IMR-90 (cell line): ENCODE measurements around the gene CXCL13. TPM values are rescaled to one million over a fixed set of nuclear protein-coding genes. Genes with fewer than 3 reads are reported as not detected.

Experiments used
- ATAC-seq: fragments of 200-7000 bp; cut with Tn5 transposase; 2 replicates; pipeline ENCODE4 v1.9.1; 2020; ENCODE audit warnings: low read depth, mild to moderate bottlenecking, moderate library complexity
- BruUV-seq: library from RNA; stranded (reverse); fragments of 400-500 nt; replicated peaks from 2 replicates; lab custom pipeline; 2021; lab: Mats Ljungman, UMichigan
- CTCF ChIA-PET: fragments of 300-600 bp; formaldehyde crosslinking; extraction: SDS; loops from one replicate; lab custom pipeline; 2021; ENCODE audit warnings: antibody characterized with exemption; lab: Yijun Ruan, JAX
- POLR2A ChIA-PET: fragments of 300-600 bp; sonication (Branson Sonifier 250); formaldehyde crosslinking; loops from one replicate; lab custom pipeline; 2022; ENCODE audit warnings: antibody characterized with exemption; ENCODE audit not compliant: unreplicated experiment; lab: Charles Lee
- DNase-seq: peaks from one replicate; pipeline ENCODE4 v3.0.0; 2013
- H2AFZ ChIP-seq: replicated peaks from 2 replicates; pipeline ENCODE3; 2013; ENCODE audit warnings: low read length, mild to moderate bottlenecking; ENCODE audit not compliant: poor library complexity
- H2AK5ac ChIP-seq: 2 replicates; pipeline ENCODE4 v1.6.1; 2013; ENCODE audit warnings: low read depth, low read length, inconsistent platforms
- H2AK9ac ChIP-seq: replicated peaks from 2 replicates; pipeline ENCODE3; 2013; ENCODE audit warnings: mild to moderate bottlenecking, low read depth, low read length, moderate library complexity; ENCODE audit not compliant: poor library complexity
- H2BK120ac ChIP-seq: 2 replicates; pipeline ENCODE4 v1.6.1; 2013; ENCODE audit warnings: low read depth, low read length, inconsistent platforms
- H2BK15ac ChIP-seq: 3 replicates; pipeline ENCODE4 v1.6.1; 2013; ENCODE audit warnings: low read depth, low read length, inconsistent platforms
- H2BK20ac ChIP-seq: 2 replicates; pipeline ENCODE4 v1.6.1; 2013; ENCODE audit warnings: low read depth, mild to moderate bottlenecking, inconsistent platforms, low read length, moderate library complexity
- H2BK5ac ChIP-seq: 2 replicates; pipeline ENCODE4 v1.6.1; 2013; ENCODE audit warnings: mild to moderate bottlenecking, low read depth, low read length, inconsistent platforms; ENCODE audit not compliant: poor library complexity, severe bottlenecking
- H3K14ac ChIP-seq: replicated peaks from 2 replicates; pipeline ENCODE4 v1.6.1; 2013; ENCODE audit warnings: low read depth, low read length, inconsistent platforms
- H3K18ac ChIP-seq: 2 replicates; pipeline ENCODE4 v1.6.1; 2013; ENCODE audit warnings: low read depth, low read length, control low read depth
- H3K23ac ChIP-seq: 2 replicates; pipeline ENCODE4 v1.6.1; 2013; ENCODE audit warnings: low read depth, low read length, inconsistent platforms
- H3K27ac ChIP-seq: 2 replicates; pipeline ENCODE4 v1.5.1; 2013; ENCODE audit warnings: mild to moderate bottlenecking, control low read depth, low read length; ENCODE audit not compliant: insufficient read depth
- H3K27me3 ChIP-seq: 2 replicates; pipeline ENCODE4 v1.6.1; 2013; ENCODE audit warnings: low read length; ENCODE audit not compliant: control insufficient read depth, insufficient read depth
- H3K36me3 ChIP-seq: 2 replicates; pipeline ENCODE4 v1.6.1; 2013; ENCODE audit warnings: low read length, mixed read lengths; ENCODE audit not compliant: control insufficient read depth, insufficient read depth
- H3K4ac ChIP-seq: 2 replicates; pipeline ENCODE4 v1.6.1; 2013; ENCODE audit warnings: low read depth, low read length, inconsistent platforms
- H3K4me1 ChIP-seq: 2 replicates; pipeline ENCODE4 v1.6.1; 2013; ENCODE audit warnings: low read length, mixed read lengths; ENCODE audit not compliant: control insufficient read depth, insufficient read depth
- H3K4me2 ChIP-seq: 2 replicates; pipeline ENCODE4 v1.6.1; 2013; ENCODE audit warnings: low read depth, mild to moderate bottlenecking, control low read depth, low read length, moderate library complexity
- H3K4me3 ChIP-seq: 2 replicates; pipeline ENCODE4 v1.5.1; 2013; ENCODE audit warnings: low read depth, mild to moderate bottlenecking, control low read depth, low read length, moderate library complexity; ENCODE audit not compliant: insufficient read depth
- H3K56ac ChIP-seq: 2 replicates; pipeline ENCODE4 v1.6.1; 2013; ENCODE audit warnings: low read length, inconsistent platforms; ENCODE audit not compliant: insufficient read depth; ENCODE audit errors: extremely low read depth
- H3K79me1 ChIP-seq, 2 experiments: 2 replicates each; pipeline ENCODE4 v1.6.1; 2013; ENCODE audit warnings: low read length in 2 of 2, inconsistent platforms in 1 of 2, low read depth in 1 of 2
- H3K9ac ChIP-seq: 2 replicates; pipeline ENCODE4 v1.6.1; 2013; ENCODE audit warnings: low read depth, low read length, control low read depth
- H3K9me1 ChIP-seq: 2 replicates; pipeline ENCODE4 v1.6.1; 2013; ENCODE audit warnings: low read length, inconsistent platforms; ENCODE audit not compliant: insufficient read depth
- H3K9me3 ChIP-seq: 2 replicates; pipeline ENCODE4 v1.6.1; 2013; ENCODE audit warnings: low read length; ENCODE audit not compliant: control insufficient read depth, insufficient read depth
- H4K20me1 ChIP-seq: 2 replicates; pipeline ENCODE4 v1.6.1; 2013; ENCODE audit warnings: low read length, inconsistent platforms; ENCODE audit not compliant: insufficient read depth
- H4K5ac ChIP-seq: 2 replicates; pipeline ENCODE4 v1.6.1; 2013; ENCODE audit warnings: mild to moderate bottlenecking, low read depth, low read length, control low read depth
- H4K8ac ChIP-seq, 2 experiments: 2 replicates each; pipeline ENCODE4 v1.6.1; 2013; ENCODE audit warnings: low read depth in 2 of 2, low read length in 2 of 2, control low read depth in 1 of 2, inconsistent platforms in 1 of 2
- H4K91ac ChIP-seq: 2 replicates; pipeline ENCODE4 v1.6.1; 2013; ENCODE audit warnings: low read depth, low read length, inconsistent platforms; ENCODE audit not compliant: insufficient read depth
- BHLHE40 ChIP-seq: fragments of 150-350 bp; IDR thresholded peaks from 2 replicates; pipeline ENCODE4 v1.6.1; 2016; ENCODE audit warnings: mild to moderate bottlenecking, low read depth, low read length
- CEBPB ChIP-seq: IDR thresholded peaks from 2 replicates; pipeline ENCODE4 v1.6.1; 2012; ENCODE audit warnings: low read depth, low read length, improper control_type of control experiment
- CHD1 ChIP-seq: IDR thresholded peaks from 2 replicates; pipeline ENCODE4 v1.6.1; 2012; ENCODE audit warnings: low read depth, low read length, improper control_type of control experiment
- CTCF ChIP-seq: conservative IDR thresholded peaks from 2 replicates; pipeline ENCODE4 v1.5.1; 2012; ENCODE audit warnings: mild to moderate bottlenecking, low read depth, low read length, improper control_type of control experiment
- ELK1 ChIP-seq: fragments of 150-350 bp; IDR thresholded peaks from 2 replicates; pipeline ENCODE4 v1.6.1; 2016; ENCODE audit warnings: low read depth, mild to moderate bottlenecking, low read length, moderate library complexity, borderline replicate concordance
- FOS ChIP-seq: fragments of 150-350 bp; IDR thresholded peaks from 2 replicates; pipeline ENCODE4 v1.6.1; 2016; ENCODE audit warnings: low read depth, low read length
- MAFK ChIP-seq: IDR thresholded peaks from 2 replicates; pipeline ENCODE4 v1.6.1; 2012; ENCODE audit warnings: low read depth, low read length, improper control_type of control experiment
- MAZ ChIP-seq: IDR thresholded peaks from 2 replicates; pipeline ENCODE4 v1.6.1; 2012; ENCODE audit warnings: low read depth, mild to moderate bottlenecking, low read length, improper control_type of control experiment, moderate library complexity, borderline replicate concordance
- MXI1 ChIP-seq: IDR thresholded peaks from 2 replicates; pipeline ENCODE4 v1.6.1; 2012; ENCODE audit warnings: low read depth, mild to moderate bottlenecking, low read length, moderate library complexity, borderline replicate concordance
- NFE2L2 ChIP-seq: fragments of 150-350 bp; IDR thresholded peaks from 2 replicates; pipeline ENCODE4 v1.6.1; 2016; ENCODE audit warnings: low read depth, mild to moderate bottlenecking, low read length
- POLR2A ChIP-seq: IDR thresholded peaks from 2 replicates; pipeline ENCODE4 v1.6.1; 2012; ENCODE audit warnings: mild to moderate bottlenecking, low read depth, low read length
- RAD21 ChIP-seq: IDR thresholded peaks from 2 replicates; pipeline ENCODE4 v1.6.1; 2012; ENCODE audit warnings: low read length, improper control_type of control experiment
- RCOR1 ChIP-seq: IDR thresholded peaks from 2 replicates; pipeline ENCODE4 v1.6.1; 2012; ENCODE audit warnings: mild to moderate bottlenecking, low read length, improper control_type of control experiment; ENCODE audit not compliant: insufficient replicate concordance
- RFX5 ChIP-seq: IDR thresholded peaks from 2 replicates; pipeline ENCODE4 v1.8.0; 2012; ENCODE audit warnings: low read depth, mild to moderate bottlenecking, low read length, moderate library complexity
- SMC3 ChIP-seq: fragments of 150-350 bp; IDR thresholded peaks from 2 replicates; pipeline ENCODE4 v1.6.1; 2016; ENCODE audit warnings: low read depth, mild to moderate bottlenecking, antibody characterized with exemption, low read length, moderate library complexity
- USF2 ChIP-seq: fragments of 150-350 bp; IDR thresholded peaks from 2 replicates; pipeline ENCODE4 v1.6.1; 2017; ENCODE audit warnings: mild to moderate bottlenecking, antibody characterized with exemption, low read length, low read depth
- WGBS, 2 experiments: methylation state at CpG; one replicate each; pipeline versions ENCODE4 v1.1.5 to v1.1.7; 2013; ENCODE audit warnings: missing lambda C conversion rate in 2 of 2; ENCODE audit not compliant: insufficient read length in 1 of 2; ENCODE audit errors: extremely low coverage in 2 of 2; 5-methylcytosine and 5-hydroxymethylcytosine counted together
- dilution Hi-C: fragments of 300-500 bp; cut with HindIII; formaldehyde crosslinking; loops from one replicate; pipeline ENCODE4 v1.14.3; 2018; ENCODE audit warnings: low sequenced_read_pairs; ENCODE audit not compliant: unreplicated experiment
- in situ Hi-C: fragments of 300-500 bp; cut with MboI; formaldehyde crosslinking; loops from 3 replicates; pipeline ENCODE4 v1.14.3; 2019; ENCODE audit warnings: low sequenced_read_pairs, inconsistent platforms, mixed read lengths
- intact Hi-C: fragments of 100-400 bp; cut with micrococcal nuclease; formaldehyde crosslinking; loops from 2 replicates; pipeline ENCODE4 v1.10.0; 2022
- polyA plus RNA-seq, 3 experiments: library from polyadenylated mRNA; depleted of rRNA; stranded (reverse); fragments of >200 nt; gene quantifications; 2 replicates each; pipeline ENCODE4 v1.2.3, GENCODE V29; 2012; ENCODE audit warnings: low replicate concordance in 1 of 3
- total RNA-seq: library from RNA; depleted of rRNA; stranded (reverse); fragments of >200 nt; gene quantifications from 2 replicates; pipeline ENCODE4 v1.2.3, GENCODE V29; 2012

Gene CXCL13
- total and polyA plus RNA-seq, 2 of the 4 experiments (the other 2 are of a cell fraction): not detected

GRCh38 chr4:77593101-77593500 lies 12.5 kb upstream of the CXCL13 start:
- Histone ChIP-seq H3K36me3 (no peaks in the 10 kb centered on the region), H3K4ac (no peak overlapping the region), H3K56ac (no peak overlapping the region), H3K9me1 (no peaks in the 10 kb centered on the region), H3K27me3 (peaks cover 5% of the 10 kb centered on the region), H4K91ac (no peak overlapping the region), H2AFZ (no peak overlapping the region), H2BK15ac (no peak overlapping the region), H3K9ac (no peak overlapping the region), H3K27ac (no peak overlapping the region), H3K9me3 (no peaks in the 10 kb centered on the region), H3K23ac (no peak overlapping the region), H2BK5ac (no peak overlapping the region), H4K5ac (no peak overlapping the region), H3K4me2 (no peak overlapping the region), H3K18ac (no peak overlapping the region), H4K8ac (no peak overlapping the region), H3K79me1 (no peaks in the 10 kb centered on the region), H3K14ac (no peak overlapping the region), H4K20me1 (no peaks in the 10 kb centered on the region), H2AK5ac (no peak overlapping the region), H2AK9ac (no peak overlapping the region), H3K4me1 (no peaks in the 10 kb centered on the region), H2BK120ac (no peak overlapping the region), H3K4me3 (no peak overlapping the region), H2BK20ac (no peak overlapping the region)
- no TSS peak for BruUV-seq
- intact Hi-C loops (no loop called here), in situ Hi-C loops (no loop called here), dilution Hi-C loops (no loop called here)
- WGBS, 2 experiments: no CpG with 5 or more reads among the region's 7 CpGs
- no peak for TF ChIP-seq NFE2L2
- TF ChIP-seq CTCF: no peak
- TF ChIP-seq CEBPB: no peak
- no peak for TF ChIP-seq MAFK
- no peak for TF ChIP-seq CHD1
- TF ChIP-seq ELK1: no peak
- no peak for TF ChIP-seq BHLHE40
- TF ChIP-seq FOS: no peak
- TF ChIP-seq RAD21: no peak
- no peak for TF ChIP-seq SMC3
- no peak for TF ChIP-seq USF2
- TF ChIP-seq POLR2A: no peak
- no peak for TF ChIP-seq RCOR1
- no peak for TF ChIP-seq RFX5
- TF ChIP-seq MAZ: no peak
- TF ChIP-seq MXI1: no peak
- DNase-seq (no peak), ATAC-seq (no peak)
- POLR2A ChIA-PET: no interaction called here
- CTCF ChIA-PET: interaction anchor here (3.0 kb wide), 1 partner anchor 8 kb away, joined by 12 read pairs; no protein-coding TSS in a partner anchor
